GM12878 (cell line): ENCODE data around the gene MYO7B. TPM values are rescaled to one million over a fixed set of nuclear protein-coding genes. Genes with fewer than 3 reads are reported as not detected.

Experiments
- ATAC-seq: fragments of 200-7000 bp; cut with Tn5 transposase; 3 replicates; pipeline ENCODE4 v1.9.1; 2020; ENCODE audit warnings: mild to moderate bottlenecking, moderate library complexity
- BruUV-seq: library from RNA; stranded (reverse); fragments of 400-500 nt; replicated peaks from 2 replicates; lab custom pipeline; 2021; lab: Mats Ljungman, UMichigan
- CTCF ChIA-PET: fragments of 300-600 bp; sonication (Branson Sonifier 250); formaldehyde crosslinking; extraction: SDS; loops from one replicate; lab custom pipeline; 2021; ENCODE audit warnings: inconsistent platforms; lab: Yijun Ruan, JAX
- POLR2A ChIA-PET: fragments of 350-600 bp; formaldehyde crosslinking; extraction: SDS; loops from one replicate; lab custom pipeline; 2021; ENCODE audit warnings: inconsistent platforms; lab: Charles Lee
- RAD21 ChIA-PET: fragments of 300-600 bp; sonication (Branson Sonifier 250); formaldehyde crosslinking; loops from one replicate; lab custom pipeline; 2023; ENCODE audit warnings: antibody characterized with exemption; ENCODE audit not compliant: unreplicated experiment; lab: Charles Lee
- SMC1A ChIA-PET: fragments of 300-600 bp; sonication (Branson Sonifier 250); formaldehyde crosslinking; loops from one replicate; lab custom pipeline; 2023; ENCODE audit not compliant: unreplicated experiment, uncharacterized antibody; lab: Charles Lee
- DNase-seq: peaks from one replicate; pipeline ENCODE4 v3.0.0-alpha.2; 2011; ENCODE audit warnings: low read depth, low spot score
- FAIRE-seq: peaks from 3 replicates; lab custom pipeline; 2011; peaks lifted over from hg19 to GRCh38; lab: Jason Lieb, UNC
- H2AFZ ChIP-seq: 2 replicates; pipeline ENCODE4 v1.6.0; 2011; ENCODE audit warnings: low read depth, low read length, control low read depth; ENCODE audit not compliant: control insufficient read depth
- H3K27ac ChIP-seq: 2 replicates; pipeline ENCODE4 v1.5.1; 2011; ENCODE audit warnings: control low read depth; ENCODE audit not compliant: control insufficient read depth, insufficient read depth
- H3K27me3 ChIP-seq, 2 experiments: replicated peaks in 1 of 2; 2 replicates each; pipeline versions ENCODE4 v1.6.0 to v1.6.1; 2011; ENCODE audit warnings: low read length in 1 of 2; ENCODE audit not compliant: control insufficient read depth in 2 of 2, insufficient read depth in 2 of 2
- H3K36me3 ChIP-seq, 2 experiments: 2 replicates each; pipeline ENCODE4 v1.5.1; 2011; ENCODE audit warnings: low read length in 1 of 2; ENCODE audit not compliant: control insufficient read depth in 2 of 2, insufficient read depth in 2 of 2
- H3K4me1 ChIP-seq: 2 replicates; pipeline ENCODE4 v1.6.1; 2011; ENCODE audit warnings: mild to moderate bottlenecking, low read length, moderate library complexity, mixed read lengths; ENCODE audit not compliant: control insufficient read depth, insufficient read depth
- H3K4me2 ChIP-seq: 2 replicates; pipeline ENCODE4 v1.6.0; 2011; ENCODE audit warnings: control low read depth; ENCODE audit not compliant: control insufficient read depth, insufficient read depth
- H3K4me3 ChIP-seq: fragments of 200-600 bp; sonication (generic); 2 replicates; pipeline ENCODE4 v1.5.1; 2016
- H3K79me2 ChIP-seq: 2 replicates; pipeline ENCODE4 v1.6.0; 2011; ENCODE audit warnings: low read length; ENCODE audit not compliant: control insufficient read depth, insufficient read depth
- H3K9ac ChIP-seq: 2 replicates; pipeline ENCODE4 v1.8.0; 2011; ENCODE audit warnings: low read length, control low read depth, mixed read lengths; ENCODE audit not compliant: control insufficient read depth, insufficient read depth
- H3K9me3 ChIP-seq: replicated peaks from 3 replicates; pipeline ENCODE4 v1.5.1; 2011; ENCODE audit warnings: mild to moderate bottlenecking, low read length; ENCODE audit not compliant: control insufficient read depth, insufficient read depth
- H4K20me1 ChIP-seq: 2 replicates; pipeline ENCODE4 v1.6.0; 2011; ENCODE audit not compliant: control insufficient read depth, insufficient read depth
- BCL11A ChIP-seq: IDR thresholded peaks from 2 replicates; pipeline ENCODE4 v1.6.1; 2011; ENCODE audit warnings: low read depth, low read length
- GABPA ChIP-seq: IDR thresholded peaks from 2 replicates; pipeline ENCODE4 v1.6.1; 2014; ENCODE audit warnings: antibody characterized with exemption, low read depth, mild to moderate bottlenecking, inconsistent platforms
- JUND ChIP-seq: IDR thresholded peaks from 2 replicates; pipeline ENCODE4 v1.6.1; 2012; ENCODE audit warnings: low read depth, mild to moderate bottlenecking, low read length, improper control_type of control experiment, moderate library complexity
- MYC ChIP-seq: IDR thresholded peaks from 2 replicates; pipeline ENCODE4 v1.6.1; 2011; ENCODE audit warnings: mild to moderate bottlenecking, low read length, moderate library complexity, inconsistent platforms; ENCODE audit not compliant: insufficient read depth, insufficient replicate concordance, insufficient read length, severe bottlenecking
- YY1 ChIP-seq: IDR thresholded peaks from 2 replicates; pipeline ENCODE4 v1.6.1; 2011; ENCODE audit warnings: low read depth, mild to moderate bottlenecking, low read length
- WGBS: methylation state at CpG from one replicate; pipeline ENCODE4 v1.1.6; 2016; ENCODE audit warnings: low lambda C conversion rate; ENCODE audit not compliant: insufficient replicate concordance, insufficient coverage; ENCODE audit errors: missing lambda C conversion rate; 5-methylcytosine and 5-hydroxymethylcytosine counted together
- in situ Hi-C: fragments of 300-500 bp; cut with MboI; formaldehyde crosslinking; loops from 9 replicates; pipeline ENCODE4 v1.14.3; 2018; ENCODE audit warnings: mixed read lengths
- intact Hi-C: fragments of 100-400 bp; cut with micrococcal nuclease; formaldehyde crosslinking; loops from one replicate; pipeline ENCODE4 v1.14.2; 2022; ENCODE audit not compliant: unreplicated experiment
- polyA plus RNA-seq, 11 experiments: library from polyadenylated mRNA; depleted of rRNA in 4 of 11; unstranded in 6 of 11; stranded (reverse) in 5 of 11; fragments of >200 nt; fragmentation: Nextera tagmentation in 4 of 11; fragmentation: Illumina TruSeq in 1 of 11; extraction: Ambion mirVana in 4 of 11; extraction: Trizol in 1 of 11; gene quantifications; 1 replicate in 1 of 11; 2 replicates in 10 of 11; pipeline versions ENCODE4 v1.2.1 to v1.2.3, GENCODE V29; 2011 to 2016; ENCODE audit warnings: inconsistent platforms in 2 of 11, missing spikeins in 2 of 11, low read depth in 1 of 11
- total RNA-seq, 4 experiments: library from RNA; depleted of rRNA in 3 of 4; stranded (reverse); fragments of >200 nt in 3 of 4; fragmentation: Illumina TruSeq in 1 of 4; extraction: Trizol in 1 of 4; gene quantifications; 2 replicates each; pipeline versions ENCODE4 v1.2.1 to v1.2.3, GENCODE V29; 2013 to 2021
- TF ChIP-seq, protein P1 (sequence below): fragments of 450-650 bp; formaldehyde crosslinking; IDR thresholded peaks from 2 replicates; pipeline ENCODE4 v1.4.0; 2020; ENCODE audit warnings: mild to moderate bottlenecking, moderate library complexity

The MYO7B gene
- total and polyA plus RNA-seq, 10 of the 15 experiments (the other 5 are each of a cell fraction or from before 2014, with no cell fraction given), result 0.08 to 4.8 (median 1.2) TPM

DNA sequence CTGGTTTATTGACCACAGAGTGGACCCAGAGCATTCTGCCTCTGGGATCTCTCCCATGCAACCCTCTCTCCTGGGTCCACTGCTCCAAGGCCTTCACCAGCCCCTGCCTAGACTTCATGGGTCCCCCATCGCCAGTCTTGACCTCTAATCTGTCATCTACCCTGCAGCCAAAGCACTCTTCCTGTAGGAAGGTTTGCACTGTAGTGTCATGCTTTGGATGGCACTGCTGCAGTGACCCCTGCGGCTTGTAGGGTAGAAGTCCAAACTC is 41.7 kb downstream of the MYO7B start:
- Histone ChIP-seq H2AFZ (no peak overlapping the region), H3K4me2 (no peak overlapping the region), H3K79me2 (no peaks in the 10 kb centered on the region), H4K20me1 (no peaks in the 10 kb centered on the region), H3K27me3 (peaks cover 0 to 1% of the 10 kb centered on the region in 2 experiments; a peak in 1 of 4 replicates), H3K4me3 (no peak overlapping the region), H3K9me3 (no peaks in the 10 kb centered on the region), H3K36me3 (no peaks in the 10 kb centered on the region), H3K27ac (no peak overlapping the region)
- ATAC-seq (no peak), FAIRE-seq (no peak)
- ChIA-PET SMC1A (no interaction called here), POLR2A (no interaction called here), CTCF (interaction anchor here (2.3 kb wide), 1 partner anchor 14 kb away, joined by 10 read pairs; no protein-coding TSS in a partner anchor), RAD21 (no interaction called here)
- BruUV-seq, result no TSS peak
- 94% methylated on average over 2 of the region's 2 CpGs for whole genome bisulfite sequencing
- TF ChIP-seq GABPA (no peak), YY1 (no peak), BCL11A (no peak), MYC (no peak), JUND (no peak)
- TF ChIP-seq, protein P1, sequence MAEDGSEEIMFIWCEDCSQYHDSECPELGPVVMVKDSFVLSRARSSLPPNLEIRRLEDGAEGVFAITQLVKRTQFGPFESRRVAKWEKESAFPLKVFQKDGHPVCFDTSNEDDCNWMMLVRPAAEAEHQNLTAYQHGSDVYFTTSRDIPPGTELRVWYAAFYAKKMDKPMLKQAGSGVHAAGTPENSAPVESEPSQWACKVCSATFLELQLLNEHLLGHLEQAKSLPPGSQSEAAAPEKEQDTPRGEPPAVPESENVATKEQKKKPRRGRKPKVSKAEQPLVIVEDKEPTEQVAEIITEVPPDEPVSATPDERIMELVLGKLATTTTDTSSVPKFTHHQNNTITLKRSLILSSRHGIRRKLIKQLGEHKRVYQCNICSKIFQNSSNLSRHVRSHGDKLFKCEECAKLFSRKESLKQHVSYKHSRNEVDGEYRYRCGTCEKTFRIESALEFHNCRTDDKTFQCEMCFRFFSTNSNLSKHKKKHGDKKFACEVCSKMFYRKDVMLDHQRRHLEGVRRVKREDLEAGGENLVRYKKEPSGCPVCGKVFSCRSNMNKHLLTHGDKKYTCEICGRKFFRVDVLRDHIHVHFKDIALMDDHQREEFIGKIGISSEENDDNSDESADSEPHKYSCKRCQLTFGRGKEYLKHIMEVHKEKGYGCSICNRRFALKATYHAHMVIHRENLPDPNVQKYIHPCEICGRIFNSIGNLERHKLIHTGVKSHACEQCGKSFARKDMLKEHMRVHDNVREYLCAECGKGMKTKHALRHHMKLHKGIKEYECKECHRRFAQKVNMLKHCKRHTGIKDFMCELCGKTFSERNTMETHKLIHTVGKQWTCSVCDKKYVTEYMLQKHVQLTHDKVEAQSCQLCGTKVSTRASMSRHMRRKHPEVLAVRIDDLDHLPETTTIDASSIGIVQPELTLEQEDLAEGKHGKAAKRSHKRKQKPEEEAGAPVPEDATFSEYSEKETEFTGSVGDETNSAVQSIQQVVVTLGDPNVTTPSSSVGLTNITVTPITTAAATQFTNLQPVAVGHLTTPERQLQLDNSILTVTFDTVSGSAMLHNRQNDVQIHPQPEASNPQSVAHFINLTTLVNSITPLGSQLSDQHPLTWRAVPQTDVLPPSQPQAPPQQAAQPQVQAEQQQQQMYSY, result no peak
- TF ChIP-seq, all 136 proteins: peak for 0
- Histone ChIP-seq H3K4me1 (peaks cover 23% of the 10 kb centered on the region), H3K9ac (no peak overlapping the region)
- no peak for DNase-seq
- in situ Hi-C loops (no loop called here), intact Hi-C loops (no loop called here)
